NCI-H2029 treated with DMSO at 0.1 percent for 48 hours (cell line): ENCODE data around the gene NCOA6.
"Not testable (repeated sequence)": the region's sequence is repeated elsewhere in the genome, so short reads cannot be mapped to it uniquely, and the experiment has no call there.

ENCODE experiments used
- DNase-seq: peaks from one replicate; lab custom pipeline; 2025; lab: John Stamatoyannopoulos, UW

The NCOA6 gene

GRCh38 chr20:34719242-34720017, 106.0 kb downstream of the NCOA6 start:
- not testable (repeated sequence) for DNase-seq

GRCh38 chr20:34717230-34718095, 108.0 kb downstream of the NCOA6 start:
- DNase-seq = no peak

- DNase-seq = no peak
Observed at GRCh38 chr20:34716921-34717229, 108.6 kb downstream of the NCOA6 start.

- no peak for DNase-seq
Observed at GRCh38 chr20:34715384-34715783, 110.1 kb downstream of the NCOA6 start.

- DNase-seq = not testable (repeated sequence)
Observed at GRCh38 chr20:34713944-34714515, 111.4 kb downstream of the NCOA6 start.

- no peak for DNase-seq
Observed at GRCh38 chr20:34713194-34713943, 112.1 kb downstream of the NCOA6 start.

- DNase-seq = no peak
Observed at GRCh38 chr20:34712525-34713192, 112.8 kb downstream of the NCOA6 start.

GRCh38 chr20:34711813-34712430, 113.5 kb downstream of the NCOA6 start:
- DNase-seq = no peak

- DNase-seq = no peak
Observed at GRCh38 chr20:34710861-34711574, 114.4 kb downstream of the NCOA6 start.

GRCh38 chr20:34710568-34710839, 114.9 kb downstream of the NCOA6 start:
- DNase-seq = no peak

- peak; percentile 36 for DNase-seq
Observed at GRCh38 chr20:34709831-34710567, 115.5 kb downstream of the NCOA6 start.

- DNase-seq = no peak
Observed at GRCh38 chr20:34709044-34709830, 116.2 kb downstream of the NCOA6 start.

GRCh38 chr20:34708621-34709043, 116.8 kb downstream of the NCOA6 start:
- no peak for DNase-seq

GRCh38 chr20:34706912-34707784, 118.3 kb downstream of the NCOA6 start:
- DNase-seq = no peak

- DNase-seq = no peak
Observed at GRCh38 chr20:34706302-34706875, 119.1 kb downstream of the NCOA6 start.

- DNase-seq = no peak
Observed at GRCh38 chr20:34705397-34706301, 119.8 kb downstream of the NCOA6 start.

- DNase-seq = no peak
Observed at GRCh38 chr20:34705008-34705396, 120.4 kb downstream of the NCOA6 start.
